ENCODE measurements around the gene GRIP1. TPM values are rescaled to one million over a fixed set of nuclear protein-coding genes. Genes with fewer than 3 reads are reported as not detected.

The GRIP1 gene
- total RNA-seq, 1 experiment from 2014 or later, result 22.5 TPM

DNA sequence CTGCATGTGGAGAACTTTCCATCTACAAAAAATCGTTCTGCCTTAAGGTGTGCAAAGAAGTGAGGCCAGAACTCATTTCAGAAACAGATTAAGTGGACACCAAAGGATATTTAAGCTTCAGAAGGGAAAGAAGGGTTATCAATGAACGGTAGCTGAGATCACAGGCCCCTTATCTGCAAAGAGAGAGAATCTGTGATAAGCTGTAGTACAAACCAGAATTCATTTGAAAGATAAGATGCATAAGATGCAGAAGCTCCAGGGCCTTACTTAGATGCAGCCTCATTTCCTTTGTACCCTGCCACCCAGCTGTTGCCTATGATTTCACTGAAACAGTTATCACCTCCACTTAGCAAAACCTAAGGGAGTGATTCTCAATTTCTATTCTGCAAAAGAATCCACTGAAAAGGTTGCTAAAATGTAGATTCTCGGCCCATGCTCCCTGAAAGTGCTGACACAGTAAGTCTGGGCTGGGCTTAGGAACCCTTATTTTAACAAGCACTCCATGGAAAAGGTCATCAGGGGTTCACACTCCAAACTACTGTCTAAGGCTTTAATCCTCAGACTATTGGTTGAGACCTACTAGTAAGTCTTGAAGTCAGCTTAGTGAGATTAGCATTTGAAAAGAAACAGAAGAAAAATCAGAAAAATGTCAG is 311.7 kb downstream of the GRIP1 start (continued):
- TF ChIP-seq, protein P1, sequence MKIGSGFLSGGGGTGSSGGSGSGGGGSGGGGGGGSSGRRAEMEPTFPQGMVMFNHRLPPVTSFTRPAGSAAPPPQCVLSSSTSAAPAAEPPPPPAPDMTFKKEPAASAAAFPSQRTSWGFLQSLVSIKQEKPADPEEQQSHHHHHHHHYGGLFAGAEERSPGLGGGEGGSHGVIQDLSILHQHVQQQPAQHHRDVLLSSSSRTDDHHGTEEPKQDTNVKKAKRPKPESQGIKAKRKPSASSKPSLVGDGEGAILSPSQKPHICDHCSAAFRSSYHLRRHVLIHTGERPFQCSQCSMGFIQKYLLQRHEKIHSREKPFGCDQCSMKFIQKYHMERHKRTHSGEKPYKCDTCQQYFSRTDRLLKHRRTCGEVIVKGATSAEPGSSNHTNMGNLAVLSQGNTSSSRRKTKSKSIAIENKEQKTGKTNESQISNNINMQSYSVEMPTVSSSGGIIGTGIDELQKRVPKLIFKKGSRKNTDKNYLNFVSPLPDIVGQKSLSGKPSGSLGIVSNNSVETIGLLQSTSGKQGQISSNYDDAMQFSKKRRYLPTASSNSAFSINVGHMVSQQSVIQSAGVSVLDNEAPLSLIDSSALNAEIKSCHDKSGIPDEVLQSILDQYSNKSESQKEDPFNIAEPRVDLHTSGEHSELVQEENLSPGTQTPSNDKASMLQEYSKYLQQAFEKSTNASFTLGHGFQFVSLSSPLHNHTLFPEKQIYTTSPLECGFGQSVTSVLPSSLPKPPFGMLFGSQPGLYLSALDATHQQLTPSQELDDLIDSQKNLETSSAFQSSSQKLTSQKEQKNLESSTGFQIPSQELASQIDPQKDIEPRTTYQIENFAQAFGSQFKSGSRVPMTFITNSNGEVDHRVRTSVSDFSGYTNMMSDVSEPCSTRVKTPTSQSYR (CRISPR knock-in tag; IDR thresholded peaks at IDR 0.05), result no peak
- TF ChIP-seq CREM (CRISPR knock-in tag; IDR thresholded peaks at IDR 0.05), result no peak
- no peak for TF ChIP-seq TP53 (CRISPR knock-in tag; IDR thresholded peaks at IDR 0.05)
- TF ChIP-seq, protein P2, sequence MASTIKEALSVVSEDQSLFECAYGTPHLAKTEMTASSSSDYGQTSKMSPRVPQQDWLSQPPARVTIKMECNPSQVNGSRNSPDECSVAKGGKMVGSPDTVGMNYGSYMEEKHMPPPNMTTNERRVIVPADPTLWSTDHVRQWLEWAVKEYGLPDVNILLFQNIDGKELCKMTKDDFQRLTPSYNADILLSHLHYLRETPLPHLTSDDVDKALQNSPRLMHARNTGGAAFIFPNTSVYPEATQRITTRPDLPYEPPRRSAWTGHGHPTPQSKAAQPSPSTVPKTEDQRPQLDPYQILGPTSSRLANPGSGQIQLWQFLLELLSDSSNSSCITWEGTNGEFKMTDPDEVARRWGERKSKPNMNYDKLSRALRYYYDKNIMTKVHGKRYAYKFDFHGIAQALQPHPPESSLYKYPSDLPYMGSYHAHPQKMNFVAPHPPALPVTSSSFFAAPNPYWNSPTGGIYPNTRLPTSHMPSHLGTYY (CRISPR knock-in tag; IDR thresholded peaks at IDR 0.05), result no peak
- TF ChIP-seq JUN (CRISPR knock-in tag; IDR thresholded peaks at IDR 0.05), result no peak

DNA sequence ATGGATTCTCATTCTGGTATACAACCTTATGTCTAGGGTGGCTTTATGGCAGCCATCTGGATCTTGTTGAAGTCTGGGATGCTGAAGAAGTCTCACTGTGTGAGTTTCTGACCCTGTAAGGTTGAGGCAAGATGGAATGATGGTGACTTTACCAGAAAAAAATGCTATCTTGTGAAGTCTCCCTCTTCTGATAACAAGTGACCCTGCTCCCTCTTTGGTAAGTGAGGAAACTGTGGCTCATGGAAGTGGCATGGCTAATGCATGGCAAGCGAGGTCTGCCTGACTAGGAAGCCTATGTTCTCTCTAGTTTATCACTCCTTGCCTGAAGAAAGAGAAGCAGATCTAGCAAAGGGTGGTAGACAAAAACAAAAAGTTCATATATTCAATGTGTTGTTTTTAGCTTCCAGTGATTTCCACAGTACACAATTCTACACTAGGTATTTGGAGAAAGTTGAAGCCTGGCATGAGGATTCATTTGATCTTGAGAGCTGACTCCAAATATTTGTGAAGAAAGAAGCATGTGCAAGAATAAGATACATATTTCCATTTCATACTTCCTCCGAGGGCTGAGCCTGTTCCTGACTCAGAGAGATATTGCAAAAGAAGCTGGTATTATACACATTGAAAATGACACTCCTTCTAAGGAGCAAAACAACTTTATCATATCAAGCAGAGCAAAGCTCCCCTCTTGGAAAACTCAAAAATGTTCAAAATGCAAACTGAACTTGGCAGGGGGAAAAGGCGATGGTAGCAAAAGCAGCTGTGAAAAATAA is 313.0 kb downstream of the GRIP1 start:
- Mint-ChIP-seq H3K27ac (no peak overlapping the region), H3K27me3 (ENCODE audit: low read depth) (no peaks in the 10 kb centered on the region), H3K9me3 (no peaks in the 10 kb centered on the region), H3K4me1 (0 out of 2 replicates have a peak, but pooled peaks cover 3% of the 10 kb centered on the region), H3K36me3 (no peaks in the 10 kb centered on the region), H3K4me3 (no peak overlapping the region)
- ChIA-PET CTCF (no interaction called here), POLR2A (no interaction called here)
- DNase-seq (ENCODE audit: low spot score) (no peak), ATAC-seq (no peak)
- TF ChIP-seq, protein P3, sequence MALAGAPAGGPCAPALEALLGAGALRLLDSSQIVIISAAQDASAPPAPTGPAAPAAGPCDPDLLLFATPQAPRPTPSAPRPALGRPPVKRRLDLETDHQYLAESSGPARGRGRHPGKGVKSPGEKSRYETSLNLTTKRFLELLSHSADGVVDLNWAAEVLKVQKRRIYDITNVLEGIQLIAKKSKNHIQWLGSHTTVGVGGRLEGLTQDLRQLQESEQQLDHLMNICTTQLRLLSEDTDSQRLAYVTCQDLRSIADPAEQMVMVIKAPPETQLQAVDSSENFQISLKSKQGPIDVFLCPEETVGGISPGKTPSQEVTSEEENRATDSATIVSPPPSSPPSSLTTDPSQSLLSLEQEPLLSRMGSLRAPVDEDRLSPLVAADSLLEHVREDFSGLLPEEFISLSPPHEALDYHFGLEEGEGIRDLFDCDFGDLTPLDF (CRISPR knock-in tag; IDR thresholded peaks at IDR 0.05), result no peak
- no peak for TF ChIP-seq JAZF1 (CRISPR knock-in tag; IDR thresholded peaks at IDR 0.05)
- no peak for TF ChIP-seq NR1H2 (CRISPR knock-in tag; IDR thresholded peaks at IDR 0.05)
- TF ChIP-seq KAT7 (CRISPR knock-in tag; IDR thresholded peaks at IDR 0.05; ENCODE audit: borderline replicate concordance), result no peak
- TF ChIP-seq, protein P4, sequence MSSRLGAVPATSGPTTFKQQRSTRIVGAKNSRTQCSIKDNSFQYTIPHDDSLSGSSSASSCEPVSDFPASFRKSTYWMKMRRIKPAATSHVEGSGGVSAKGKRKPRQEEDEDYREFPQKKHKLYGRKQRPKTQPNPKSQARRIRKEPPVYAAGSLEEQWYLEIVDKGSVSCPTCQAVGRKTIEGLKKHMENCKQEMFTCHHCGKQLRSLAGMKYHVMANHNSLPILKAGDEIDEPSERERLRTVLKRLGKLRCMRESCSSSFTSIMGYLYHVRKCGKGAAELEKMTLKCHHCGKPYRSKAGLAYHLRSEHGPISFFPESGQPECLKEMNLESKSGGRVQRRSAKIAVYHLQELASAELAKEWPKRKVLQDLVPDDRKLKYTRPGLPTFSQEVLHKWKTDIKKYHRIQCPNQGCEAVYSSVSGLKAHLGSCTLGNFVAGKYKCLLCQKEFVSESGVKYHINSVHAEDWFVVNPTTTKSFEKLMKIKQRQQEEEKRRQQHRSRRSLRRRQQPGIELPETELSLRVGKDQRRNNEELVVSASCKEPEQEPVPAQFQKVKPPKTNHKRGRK (CRISPR knock-in tag; IDR thresholded peaks at IDR 0.05; ENCODE audit: borderline replicate concordance), result no peak
- TF ChIP-seq ZNF423 (CRISPR knock-in tag; IDR thresholded peaks at IDR 0.05), result no peak
- TF ChIP-seq, protein P5, sequence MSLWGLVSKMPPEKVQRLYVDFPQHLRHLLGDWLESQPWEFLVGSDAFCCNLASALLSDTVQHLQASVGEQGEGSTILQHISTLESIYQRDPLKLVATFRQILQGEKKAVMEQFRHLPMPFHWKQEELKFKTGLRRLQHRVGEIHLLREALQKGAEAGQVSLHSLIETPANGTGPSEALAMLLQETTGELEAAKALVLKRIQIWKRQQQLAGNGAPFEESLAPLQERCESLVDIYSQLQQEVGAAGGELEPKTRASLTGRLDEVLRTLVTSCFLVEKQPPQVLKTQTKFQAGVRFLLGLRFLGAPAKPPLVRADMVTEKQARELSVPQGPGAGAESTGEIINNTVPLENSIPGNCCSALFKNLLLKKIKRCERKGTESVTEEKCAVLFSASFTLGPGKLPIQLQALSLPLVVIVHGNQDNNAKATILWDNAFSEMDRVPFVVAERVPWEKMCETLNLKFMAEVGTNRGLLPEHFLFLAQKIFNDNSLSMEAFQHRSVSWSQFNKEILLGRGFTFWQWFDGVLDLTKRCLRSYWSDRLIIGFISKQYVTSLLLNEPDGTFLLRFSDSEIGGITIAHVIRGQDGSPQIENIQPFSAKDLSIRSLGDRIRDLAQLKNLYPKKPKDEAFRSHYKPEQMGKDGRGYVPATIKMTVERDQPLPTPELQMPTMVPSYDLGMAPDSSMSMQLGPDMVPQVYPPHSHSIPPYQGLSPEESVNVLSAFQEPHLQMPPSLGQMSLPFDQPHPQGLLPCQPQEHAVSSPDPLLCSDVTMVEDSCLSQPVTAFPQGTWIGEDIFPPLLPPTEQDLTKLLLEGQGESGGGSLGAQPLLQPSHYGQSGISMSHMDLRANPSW (CRISPR knock-in tag; conservative IDR thresholded peaks at IDR 0.05; ENCODE audit: low read depth), result no peak
- TF ChIP-seq NFYB (CRISPR knock-in tag; conservative IDR thresholded peaks at IDR 0.05; ENCODE audit: low read depth), result no peak
- no peak for TF ChIP-seq NR2C2 (CRISPR knock-in tag; IDR thresholded peaks at IDR 0.05)
- no peak for TF ChIP-seq ZNF416 (CRISPR knock-in tag; IDR thresholded peaks at IDR 0.05)
- TF ChIP-seq, protein P6, sequence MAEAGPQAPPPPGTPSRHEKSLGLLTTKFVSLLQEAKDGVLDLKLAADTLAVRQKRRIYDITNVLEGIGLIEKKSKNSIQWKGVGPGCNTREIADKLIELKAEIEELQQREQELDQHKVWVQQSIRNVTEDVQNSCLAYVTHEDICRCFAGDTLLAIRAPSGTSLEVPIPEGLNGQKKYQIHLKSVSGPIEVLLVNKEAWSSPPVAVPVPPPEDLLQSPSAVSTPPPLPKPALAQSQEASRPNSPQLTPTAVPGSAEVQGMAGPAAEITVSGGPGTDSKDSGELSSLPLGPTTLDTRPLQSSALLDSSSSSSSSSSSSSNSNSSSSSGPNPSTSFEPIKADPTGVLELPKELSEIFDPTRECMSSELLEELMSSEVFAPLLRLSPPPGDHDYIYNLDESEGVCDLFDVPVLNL (CRISPR knock-in tag; IDR thresholded peaks at IDR 0.05; ENCODE audit: borderline replicate concordance, low read depth), result no peak
- TF ChIP-seq ZNF138 (CRISPR knock-in tag; conservative IDR thresholded peaks at IDR 0.05), result no peak
- no peak for TF ChIP-seq CREM (CRISPR knock-in tag; IDR thresholded peaks at IDR 0.05)
- TF ChIP-seq, protein P7, sequence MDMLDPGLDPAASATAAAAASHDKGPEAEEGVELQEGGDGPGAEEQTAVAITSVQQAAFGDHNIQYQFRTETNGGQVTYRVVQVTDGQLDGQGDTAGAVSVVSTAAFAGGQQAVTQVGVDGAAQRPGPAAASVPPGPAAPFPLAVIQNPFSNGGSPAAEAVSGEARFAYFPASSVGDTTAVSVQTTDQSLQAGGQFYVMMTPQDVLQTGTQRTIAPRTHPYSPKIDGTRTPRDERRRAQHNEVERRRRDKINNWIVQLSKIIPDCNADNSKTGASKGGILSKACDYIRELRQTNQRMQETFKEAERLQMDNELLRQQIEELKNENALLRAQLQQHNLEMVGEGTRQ (CRISPR knock-in tag; IDR thresholded peaks at IDR 0.05), result no peak
- TF ChIP-seq ZNF396 (CRISPR knock-in tag; IDR thresholded peaks at IDR 0.05; ENCODE audit: borderline replicate concordance), result no peak
- no peak for TF ChIP-seq ZBTB21 (CRISPR knock-in tag; IDR thresholded peaks at IDR 0.05; ENCODE audit: borderline replicate concordance)
- TF ChIP-seq RORB (CRISPR knock-in tag; IDR thresholded peaks at IDR 0.05), result no peak

All from WTC11 (cell line).